Activated CD8-positive, alpha-beta T cell treated with anti-CD3 and anti-CD28 coated beads for 36 hours (primary cell): Measurements from ENCODE around the gene EHD1. TPM values are rescaled to one million over a fixed set of nuclear protein-coding genes. Genes with fewer than 3 reads are reported as not detected.

Experiments used
- ATAC-seq: fragments of 200-7000 bp; cut with Tn5 transposase; one replicate; pipeline ENCODE4 v1.10.0; 2021; ENCODE audit warnings: mild to moderate bottlenecking, moderate library complexity
- CTCF ChIA-PET: fragments of 350-600 bp; sonication (Branson Sonifier 250); formaldehyde crosslinking; loops from one replicate; lab custom pipeline; 2021; ENCODE audit warnings: antibody characterized with exemption; lab: Charles Lee
- POLR2A ChIA-PET: fragments of 350-600 bp; sonication (Branson Sonifier 250); formaldehyde crosslinking; loops from one replicate; lab custom pipeline; 2021; ENCODE audit warnings: antibody characterized with exemption; lab: Charles Lee
- DNase-seq: peaks from one replicate; pipeline ENCODE4 v3.0.0-alpha.2; 2020
- H3K27ac Mint-ChIP-seq: one replicate; pipeline ENCODE4 v1.8.0; 2021; ENCODE audit warnings: mild to moderate bottlenecking, mixed read lengths
- H3K27me3 Mint-ChIP-seq: one replicate; pipeline ENCODE4 v1.8.0; 2021; ENCODE audit warnings: mixed read lengths
- H3K36me3 Mint-ChIP-seq: one replicate; pipeline ENCODE4 v1.8.0; 2021; ENCODE audit warnings: low read depth, mixed read lengths
- H3K4me1 Mint-ChIP-seq: one replicate; pipeline ENCODE4 v1.8.0; 2021; ENCODE audit warnings: low read depth, mixed read lengths
- H3K4me3 Mint-ChIP-seq: one replicate; pipeline ENCODE4 v1.8.0; 2021; ENCODE audit warnings: mild to moderate bottlenecking, moderate library complexity, mixed read lengths
- H3K9me3 Mint-ChIP-seq: one replicate; pipeline ENCODE4 v1.8.0; 2021; ENCODE audit warnings: mixed read lengths
- intact Hi-C: fragments of 100-400 bp; cut with micrococcal nuclease; formaldehyde crosslinking; loops from one replicate; pipeline ENCODE4 v1.10.0; 2022
- total RNA-seq, 2 experiments: library from RNA; stranded (reverse); gene quantifications; one replicate each; pipeline ENCODE4 v1.2.3, GENCODE V29; 2021
- TF ChIP-seq, protein P1 (sequence below): fragments of 200-600 bp; IDR thresholded peaks from one replicate; pipeline ENCODE4 v1.8.0; 2022; ENCODE audit warnings: antibody characterized with exemption, mild to moderate bottlenecking

Gene EHD1
- total RNA-seq, 2 experiments from 2014 or later: 60.3 to 65.1 TPM

DNA sequence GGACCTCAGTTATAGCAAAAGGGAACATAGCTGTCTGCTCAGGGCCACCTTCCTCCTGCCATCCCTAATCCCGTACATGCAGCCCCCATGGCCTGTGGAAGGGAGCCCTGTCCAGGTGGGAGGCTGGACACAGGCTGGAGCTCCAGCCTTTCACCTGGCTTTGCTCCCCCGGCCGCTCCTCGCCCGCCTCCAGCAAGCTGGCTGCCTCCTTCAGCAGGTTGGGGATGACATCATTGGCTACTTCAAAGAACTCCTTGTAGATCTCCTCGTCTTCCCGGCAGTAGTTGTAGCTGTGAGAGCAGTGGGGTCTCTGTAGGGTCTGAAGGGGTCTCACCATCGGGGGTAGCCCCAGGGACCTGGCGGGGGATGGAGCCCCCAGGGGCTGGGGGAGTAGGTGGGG lies 72.9 kb downstream of the EHD1 start:
- intact Hi-C loops: no loop called here
- DNase-seq (no peak), ATAC-seq (no peak)
- H3K36me3 Mint-ChIP-seq: peaks cover 14% of the 10 kb centered on the region
- TF ChIP-seq, protein P1, sequence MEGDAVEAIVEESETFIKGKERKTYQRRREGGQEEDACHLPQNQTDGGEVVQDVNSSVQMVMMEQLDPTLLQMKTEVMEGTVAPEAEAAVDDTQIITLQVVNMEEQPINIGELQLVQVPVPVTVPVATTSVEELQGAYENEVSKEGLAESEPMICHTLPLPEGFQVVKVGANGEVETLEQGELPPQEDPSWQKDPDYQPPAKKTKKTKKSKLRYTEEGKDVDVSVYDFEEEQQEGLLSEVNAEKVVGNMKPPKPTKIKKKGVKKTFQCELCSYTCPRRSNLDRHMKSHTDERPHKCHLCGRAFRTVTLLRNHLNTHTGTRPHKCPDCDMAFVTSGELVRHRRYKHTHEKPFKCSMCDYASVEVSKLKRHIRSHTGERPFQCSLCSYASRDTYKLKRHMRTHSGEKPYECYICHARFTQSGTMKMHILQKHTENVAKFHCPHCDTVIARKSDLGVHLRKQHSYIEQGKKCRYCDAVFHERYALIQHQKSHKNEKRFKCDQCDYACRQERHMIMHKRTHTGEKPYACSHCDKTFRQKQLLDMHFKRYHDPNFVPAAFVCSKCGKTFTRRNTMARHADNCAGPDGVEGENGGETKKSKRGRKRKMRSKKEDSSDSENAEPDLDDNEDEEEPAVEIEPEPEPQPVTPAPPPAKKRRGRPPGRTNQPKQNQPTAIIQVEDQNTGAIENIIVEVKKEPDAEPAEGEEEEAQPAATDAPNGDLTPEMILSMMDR: no peak
- H3K4me3 Mint-ChIP-seq: no peak overlapping the region
- no peaks in the 10 kb centered on the region for H3K27me3 Mint-ChIP-seq
- ChIA-PET POLR2A (interaction anchor here (0.9 kb wide), 1 partner anchor 70 kb away, joined by 3 read pairs; no protein-coding TSS in a partner anchor), CTCF (no interaction called here)
- H3K4me1 Mint-ChIP-seq: peaks cover 43% of the 10 kb centered on the region
- no peaks in the 10 kb centered on the region for H3K9me3 Mint-ChIP-seq
- H3K27ac Mint-ChIP-seq: no peak overlapping the region

GRCh38 chr11:64804346-64805210 lies 73.8 kb downstream of the EHD1 start:
- TF ChIP-seq, protein P1: no peak
- peaks cover 40% of the 10 kb centered on the region for H3K4me1 Mint-ChIP-seq
- peaks cover 12% of the 10 kb centered on the region for H3K36me3 Mint-ChIP-seq
- peak overlapping the region; percentile 80 for H3K4me3 Mint-ChIP-seq
- DNase-seq (peak; percentile 28), ATAC-seq (no peak)
- POLR2A ChIA-PET: interaction anchor here (0.9 to 1.3 kb wide), 3 partner anchors 16 to 71 kb away, joined by 3 to 4 read pairs (median 3); no protein-coding TSS in a partner anchor
- intact Hi-C loops: no loop called here
- H3K27me3 Mint-ChIP-seq: no peaks in the 10 kb centered on the region
- CTCF ChIA-PET: interaction anchor here (0.8 to 4.5 kb wide), 3 partner anchors 16 to 39 kb away, joined by 3 to 17 read pairs (median 4); partner anchors contain the start of gene CDC42BPG
- H3K27ac Mint-ChIP-seq: no peak overlapping the region
- no peaks in the 10 kb centered on the region for H3K9me3 Mint-ChIP-seq

DNA sequence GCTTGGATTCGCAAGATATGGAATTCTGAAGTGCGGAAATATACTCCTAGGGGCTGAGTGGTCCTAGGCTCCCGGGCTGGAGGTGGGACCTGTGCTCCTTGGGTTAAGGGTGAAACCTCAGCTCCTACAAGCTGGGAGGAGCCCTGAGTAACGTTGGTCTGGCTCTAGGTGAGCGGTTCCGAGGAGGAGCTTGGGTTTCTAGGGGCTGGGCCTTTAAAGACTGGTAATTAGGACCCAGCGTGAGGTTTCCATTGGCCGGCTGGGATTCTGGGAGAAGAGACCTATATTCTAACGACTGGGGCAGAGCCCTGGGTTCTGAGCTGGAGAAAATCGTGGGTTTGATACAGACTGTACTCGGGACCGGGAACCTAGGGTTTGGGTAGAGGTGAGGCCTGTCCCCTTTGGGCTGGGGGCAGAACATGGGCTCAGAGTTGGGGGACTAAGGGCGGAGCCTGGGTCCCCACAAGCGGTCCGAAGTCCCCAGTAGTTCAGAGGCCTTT lies 74.5 kb downstream of the EHD1 start:
- ATAC-seq (no peak), DNase-seq (no peak)
- CTCF ChIA-PET: interaction anchor here (0.8 to 4.5 kb wide), 3 partner anchors 16 to 40 kb away, joined by 3 to 17 read pairs (median 4); partner anchors contain the start of gene CDC42BPG
- intact Hi-C loops: no loop called here
- Mint-ChIP-seq H3K9me3 (no peaks in the 10 kb centered on the region), H3K27me3 (no peaks in the 10 kb centered on the region), H3K36me3 (peaks cover 9% of the 10 kb centered on the region), H3K4me3 (peak overlapping the region; percentile 80), H3K4me1 (peaks cover 36% of the 10 kb centered on the region), H3K27ac (peak overlapping the region; percentile 89)
- POLR2A ChIA-PET: interaction anchor here (0.7 to 2.6 kb wide), 4 partner anchors 15 to 59 kb away, joined by 3 to 7 read pairs (median 4); no protein-coding TSS in a partner anchor
- TF ChIP-seq, protein P1: no peak

DNA sequence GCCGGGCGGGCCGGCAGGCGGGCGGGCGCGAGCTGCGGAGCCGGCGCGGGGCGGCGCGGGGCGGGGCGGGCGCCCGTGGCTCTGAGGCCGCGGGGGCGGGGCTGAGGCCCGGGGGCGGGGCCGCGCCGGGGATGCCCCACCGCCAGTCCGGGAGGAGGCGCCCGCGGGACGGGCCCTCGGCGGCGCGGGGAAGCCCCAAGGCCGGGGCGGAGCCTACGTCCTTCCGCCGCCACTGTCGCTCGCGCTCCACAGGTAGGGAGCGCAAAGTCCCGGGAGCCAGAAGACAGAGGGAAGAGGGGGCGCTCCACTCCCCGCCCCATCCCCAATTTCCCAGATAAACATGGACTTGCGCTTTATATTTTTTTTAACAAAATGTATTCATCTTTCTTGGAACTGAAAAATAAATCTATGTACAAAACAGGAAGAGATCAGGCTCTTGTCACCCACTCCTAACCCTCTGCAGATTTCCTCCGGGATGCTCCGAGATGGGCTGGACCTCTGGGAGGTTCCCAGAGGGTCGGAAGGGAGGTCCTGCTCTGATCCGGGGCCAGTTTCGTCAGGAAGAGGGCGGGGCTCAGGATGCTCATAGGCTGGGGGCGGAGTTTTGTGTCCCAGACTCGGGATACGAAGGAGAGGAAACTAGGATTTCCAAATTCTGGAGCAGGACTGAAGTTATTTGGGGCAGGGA lies 75.1 kb downstream of the EHD1 start, which contains the start of gene MAP4K2:
TSS of gene MAP4K2 (minus strand) at position 57 of the 688 bp plus-strand sequence. CDS start 65 bp downstream, outside the sequence.
- Mint-ChIP-seq H3K9me3 (no peaks in the 10 kb centered on the region), H3K4me1 (peaks cover 37% of the 10 kb centered on the region), H3K27ac (peak within 1 kb of the TSS; percentile 89), H3K27me3 (no peaks in the 10 kb centered on the region), H3K4me3 (peak within 1 kb of the TSS; percentile 80), H3K36me3 (peaks cover 14% of the 10 kb centered on the region)
- ChIA-PET CTCF (interaction anchor here (0.8 to 4.5 kb wide), 3 partner anchors 15 to 41 kb away, joined by 3 to 17 read pairs (median 4); partner anchors contain the start of gene CDC42BPG), POLR2A (interaction anchor here (0.6 to 2.6 kb wide), 7 partner anchors 7 to 82 kb away, joined by 3 to 7 read pairs (median 3); partner anchors contain the start of gene MEN1)
- ATAC-seq (peak; percentile 96), DNase-seq (peak; percentile 88)
- TF ChIP-seq, protein P1: no peak
- intact Hi-C loops: no loop called here
